Endothelial cell of umbilical vein (primary cell): Measurements from ENCODE around the gene CHCHD4. TPM values are rescaled to one million over a fixed set of nuclear protein-coding genes. Genes with fewer than 3 reads are reported as not detected.

Source experiments
- BruUV-seq: library from RNA; stranded (reverse); fragments of 400-500 nt; replicated peaks from 2 replicates; lab custom pipeline; 2021; lab: Mats Ljungman, UMichigan
- CTCF ChIA-PET: fragments of 300-600, 350-600 bp; sonication (Branson Sonifier 250); formaldehyde crosslinking; loops from one replicate; lab custom pipeline; 2021; ENCODE audit warnings: antibody characterized with exemption, inconsistent platforms; lab: Charles Lee
- POLR2A ChIA-PET: fragments of 300-600, 350-600 bp; sonication (Branson Sonifier 250); formaldehyde crosslinking; loops from one replicate; lab custom pipeline; 2021; ENCODE audit warnings: antibody characterized with exemption, inconsistent platforms; lab: Charles Lee
- DNase-seq: peaks from one replicate; pipeline ENCODE4 v3.0.0-alpha.2; 2011; ENCODE audit warnings: low read depth, low spot score
- FAIRE-seq: peaks from 2 replicates; lab custom pipeline; 2011; peaks lifted over from hg19 to GRCh38; lab: Jason Lieb, UNC
- H2AFZ ChIP-seq: 2 replicates; pipeline ENCODE4 v1.6.0; 2012; ENCODE audit warnings: low read depth, low read length, control low read depth, inconsistent platforms
- H3K27ac ChIP-seq: 2 replicates; pipeline ENCODE4 v1.5.1; 2011; ENCODE audit warnings: low read depth, mild to moderate bottlenecking, control low read depth, low read length, moderate library complexity; ENCODE audit not compliant: insufficient read depth
- H3K27me3 ChIP-seq, 2 experiments: 2 replicates each; pipeline versions ENCODE4 v1.6.0 to v1.6.1; 2011; ENCODE audit warnings: low read length in 2 of 2, mixed read lengths in 1 of 2; ENCODE audit not compliant: control insufficient read depth in 2 of 2, insufficient read depth in 2 of 2
- H3K36me3 ChIP-seq, 2 experiments: 2 replicates in 1 of 2; 3 replicates in 1 of 2; pipeline ENCODE4 v1.5.1; 2011; ENCODE audit warnings: low read length in 2 of 2, mild to moderate bottlenecking in 1 of 2, moderate library complexity in 1 of 2; ENCODE audit not compliant: control insufficient read depth in 2 of 2, insufficient read depth in 2 of 2; ENCODE audit errors: extremely low read depth in 1 of 2
- H3K4me1 ChIP-seq: 3 replicates; pipeline ENCODE4 v1.5.1; 2011; ENCODE audit warnings: mild to moderate bottlenecking, low read length; ENCODE audit not compliant: control insufficient read depth, insufficient read depth; ENCODE audit errors: extremely low read depth
- H3K4me2 ChIP-seq: 2 replicates; pipeline ENCODE4 v1.6.1; 2011; ENCODE audit warnings: low read length, control low read depth, mixed read lengths; ENCODE audit not compliant: insufficient read depth
- H3K4me3 ChIP-seq, 3 experiments: fragments of 200-600 bp in 1 of 3; sonication (generic), shearing (Covaris generic) in 1 of 3; replicated peaks in 1 of 3; 2 replicates each; pipeline ENCODE4 v1.5.1; 2011 to 2016; ENCODE audit warnings: control low read depth in 3 of 3, low read length in 3 of 3, mild to moderate bottlenecking in 2 of 3, inconsistent platforms in 1 of 3, low read depth in 1 of 3, moderate library complexity in 1 of 3; ENCODE audit not compliant: insufficient read depth in 1 of 3
- H3K79me2 ChIP-seq: 2 replicates; pipeline ENCODE4 v1.6.0; 2012; ENCODE audit warnings: low read length, inconsistent platforms; ENCODE audit not compliant: control insufficient read depth, insufficient read depth
- H3K9ac ChIP-seq: replicated peaks from 2 replicates; pipeline ENCODE3; 2011; ENCODE audit warnings: low read length, control low read depth; ENCODE audit not compliant: insufficient read depth; ENCODE audit errors: extremely low read depth
- H3K9me1 ChIP-seq: replicated peaks from 3 replicates; pipeline ENCODE4 v1.6.0; 2011; ENCODE audit warnings: mild to moderate bottlenecking, low read length; ENCODE audit not compliant: control insufficient read depth, insufficient read depth; ENCODE audit errors: extremely low read depth
- H3K9me3 ChIP-seq: replicated peaks from 2 replicates; pipeline ENCODE4 v1.5.1; 2012; ENCODE audit warnings: low read length, inconsistent platforms; ENCODE audit not compliant: control insufficient read depth, insufficient read depth
- H4K20me1 ChIP-seq: replicated peaks from 2 replicates; pipeline ENCODE3; 2011; ENCODE audit warnings: mild to moderate bottlenecking, low read length; ENCODE audit not compliant: control insufficient read depth, insufficient read depth; ENCODE audit errors: extremely low read depth
- CTCF ChIP-seq, 2 donors: IDR thresholded peaks; 1 replicate in 1 of 2; 2 replicates in 1 of 2; pipeline ENCODE4 v1.5.1; 2011; ENCODE audit warnings: low read length in 2 of 2, mild to moderate bottlenecking in 2 of 2, moderate library complexity in 2 of 2, control low read depth in 1 of 2, inconsistent platforms in 1 of 2, low read depth in 1 of 2; ENCODE audit not compliant: insufficient read depth in 1 of 2; ENCODE audit errors: extremely low read depth in 1 of 2
- FOS ChIP-seq: IDR thresholded peaks from 2 replicates; pipeline ENCODE4 v1.6.1; 2011; ENCODE audit warnings: mild to moderate bottlenecking, low read length, moderate library complexity, borderline replicate concordance; ENCODE audit not compliant: insufficient read depth
- dilution Hi-C: fragments of 300-500 bp; cut with MboI; formaldehyde crosslinking; loops from one replicate; pipeline ENCODE4 v1.15.0; 2019; ENCODE audit warnings: low sequenced_read_pairs; ENCODE audit not compliant: extremely low pct_ligation_motif_present
- intact Hi-C: fragments of 100-400 bp; cut with micrococcal nuclease; formaldehyde crosslinking; loops from one replicate; pipeline ENCODE4 v1.10.0; 2022
- polyA plus RNA-seq, 4 experiments: library from polyadenylated mRNA; depleted of rRNA in 3 of 4; stranded (reverse) in 3 of 4; unstranded in 1 of 4; fragments of >200 nt; gene quantifications; 2 replicates each; pipeline versions ENCODE4 v1.2.1 to v1.2.3, GENCODE V29; 2011 to 2012; ENCODE audit warnings: missing spikeins in 1 of 4
- total RNA-seq: library from RNA; stranded (reverse); gene quantifications from 2 replicates; pipeline ENCODE4 v1.2.3, GENCODE V29; 2021

CHCHD4 gene
- total and polyA plus RNA-seq, 2 donors (not counting 3 experiments of a cell fraction or from before 2014, with no cell fraction given): 8.5 to 13.6 TPM

GRCh38 chr3:14145670-14146380 lies 21.2 kb upstream of the CHCHD4 start:
- Histone ChIP-seq H3K4me3 (no peak overlapping the region), H3K27me3 (no peaks in the 10 kb centered on the region), H3K9ac (peak overlapping the region; percentile 93), H2AFZ (no peak overlapping the region), H3K4me1 (peaks cover 41% of the 10 kb centered on the region), H3K9me1 (no peaks in the 10 kb centered on the region), H3K9me3 (no peaks in the 10 kb centered on the region), H3K36me3 (peaks cover 0 to 9% of the 10 kb centered on the region in 2 experiments), H3K4me2 (peak overlapping the region; percentile 88), H3K79me2 (no peaks in the 10 kb centered on the region), H3K27ac (peak overlapping the region; percentile 100), H4K20me1 (no peaks in the 10 kb centered on the region)
- CTCF ChIA-PET: interaction anchor here (1.0 to 4.9 kb wide), 5 partner anchors 21 to 402 kb away, joined by 3 to 30 read pairs (median 8); partner anchors contain the start of genes CHCHD4, LSM3, TMEM43 and XPC
- intact Hi-C loops: loop anchor here (10.0 kb wide), 2 partner anchors 259 to 799 kb away; partner anchors contain the start of genes NR2C2 and SLC6A6
- dilution Hi-C loops: no loop called here
- no peak for DNase-seq
- no TSS peak for BruUV-seq
- FAIRE-seq: no peak
- POLR2A ChIA-PET: interaction anchor here (0.5 to 2.6 kb wide), 5 partner anchors 21 to 802 kb away, joined by 3 to 30 read pairs (median 5); partner anchors contain the start of genes CHCHD4, LSM3, TMEM43 and XPC
- TF ChIP-seq FOS (no peak), CTCF (IDR thresholded peaks at IDR 0.05; ENCODE audit: extremely low read depth in 1 of 2, insufficient read depth in 1 of 2, low read depth in 1 of 2, low read length in 2 of 2) (peak in 1 of 2 donors; percentile 40)
